ENCODE data around the gene SLC12A6. TPM values are rescaled to one million over a fixed set of nuclear protein-coding genes. Genes with fewer than 3 reads are reported as not detected.

The SLC12A6 gene
- polyA plus RNA-seq, 6 donors from 2014 or later = 2.7 to 21.2 (median 14.1) TPM

DNA sequence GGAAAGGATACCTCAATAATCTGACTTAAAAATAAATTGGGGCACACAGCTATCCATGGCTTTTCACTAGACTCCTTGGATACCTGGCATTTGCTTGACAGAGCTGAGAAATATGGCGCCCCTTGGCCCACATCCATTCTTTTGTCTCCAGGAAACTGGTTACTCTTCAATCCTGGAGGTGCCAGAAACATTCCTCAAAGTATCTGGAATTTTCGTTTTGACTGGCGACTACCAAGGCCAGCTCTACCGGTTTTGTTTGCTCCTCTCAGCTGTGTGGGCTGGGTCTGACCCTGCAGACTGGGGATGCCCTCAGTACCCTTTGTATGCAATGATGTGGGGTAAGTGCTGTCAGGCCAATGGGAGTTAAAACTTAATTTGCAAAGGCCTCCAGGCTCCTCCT is 154.6 kb downstream of the SLC12A6 start:
- H3K9me3 Mint-ChIP-seq = no peaks in the 10 kb centered on the region
- DNase-seq = no peak
- ATAC-seq (ENCODE audit: low read depth in 2 of 2) = no peak
- H3K27ac Mint-ChIP-seq = no peak overlapping the region
- H3K27me3 Mint-ChIP-seq = no peaks in the 10 kb centered on the region
- H3K36me3 Mint-ChIP-seq = peaks cover 11 to 14% of the 10 kb centered on the region in 2 donors
- H3K4me1 Mint-ChIP-seq = peaks cover 18 to 37% (median 30%) of the 10 kb centered on the region in 3 donors
- H3K4me3 Mint-ChIP-seq = no peak overlapping the region

Other genes with a start within 250 kb of the SLC12A6 start
- 100 to 1,000 TPM in 1 of 6 donors, 10 to 100 TPM in 5; 91.8 to 106 (median 96.0) TPM for gene EMC7, start 235.9 kb downstream of the SLC12A6 start, polyA plus RNA-seq (ENCODE audit: low read depth in 6 of 6)
- 1 to 10 TPM; 1.3 to 3.7 (median 2.5) TPM for gene PGBD4, start 235.7 kb downstream of the SLC12A6 start, polyA plus RNA-seq (ENCODE audit: low read depth in 6 of 6)
- gene KATNBL1, start 127.7 kb downstream of the SLC12A6 start, polyA plus RNA-seq (ENCODE audit: low read depth in 6 of 6) = 10 to 100 TPM; 30.4 to 67.1 (median 43.0) TPM
- gene EMC4, start 112.8 kb downstream of the SLC12A6 start, polyA plus RNA-seq (ENCODE audit: low read depth in 6 of 6) = 100 to 1,000 TPM; 182 to 257 (median 184) TPM
- 100 to 1,000 TPM; 255 to 387 (median 349) TPM for gene NOP10, start 5.4 kb upstream of the SLC12A6 start, polyA plus RNA-seq (ENCODE audit: low read depth in 6 of 6)
- not detected for gene NUTM1, start 5.5 kb upstream of the SLC12A6 start, polyA plus RNA-seq (ENCODE audit: low read depth in 6 of 6)
- gene LPCAT4, start 29.4 kb upstream of the SLC12A6 start, polyA plus RNA-seq (ENCODE audit: low read depth in 6 of 6) = 1 to 10 TPM; 3.3 to 7.6 (median 6.0) TPM
- 1 to 10 TPM; 1.8 to 7.6 (median 2.7) TPM for gene GOLGA8A, start 100.0 kb upstream of the SLC12A6 start, polyA plus RNA-seq (ENCODE audit: low read depth in 6 of 6)
- gene GOLGA8B, start 245.9 kb upstream of the SLC12A6 start, polyA plus RNA-seq (ENCODE audit: low read depth in 6 of 6) = 10 to 100 TPM in 2 of 6 donors, 1 to 10 TPM in 4; 2.7 to 11.7 (median 8.0) TPM

All from naive B cell (primary cell).